Measurements from ENCODE around the gene DDX20.

The DDX20 gene

DNA sequence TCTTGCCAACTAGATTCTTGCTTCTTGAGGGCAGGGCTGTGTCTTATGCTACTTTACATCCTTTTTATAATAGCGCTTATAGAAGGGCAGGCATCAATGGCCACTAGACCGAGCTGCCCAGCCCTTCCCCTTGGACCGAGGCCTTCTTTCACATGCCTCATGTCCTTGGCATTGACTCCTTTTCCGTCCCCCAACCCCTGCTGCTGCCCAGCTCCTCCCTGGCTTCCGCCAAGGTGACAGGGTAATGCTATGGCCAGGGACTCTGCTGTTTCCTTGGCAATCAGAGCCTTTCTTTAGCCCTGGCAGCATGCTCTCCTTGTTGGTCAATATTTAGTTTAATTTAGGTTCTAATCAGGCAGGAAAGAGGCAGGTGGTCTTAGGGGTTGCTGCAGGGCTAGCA, 48.2 kb downstream of the DDX20 start:
- no peak for DNase-seq

GRCh38 chr1:111804776-111805175, 49.1 kb downstream of the DDX20 start:
- no peak for DNase-seq
- 85% methylated on average over 7 of the region's 11 CpGs for WGBS

More for the DNA sequence above, 48.2 kb downstream of the DDX20 start:
- Histone ChIP-seq H3K79me1 (replicated peaks; ENCODE audit: low read length, poor library complexity, severe bottlenecking) (no peaks in the 10 kb centered on the region), H3K9me3 (ENCODE audit: control insufficient read depth, low read length) (no peaks in the 10 kb centered on the region), H3K4me2 (ENCODE audit: low read length, poor library complexity, severe bottlenecking) (no peak overlapping the region), H2BK120ac (ENCODE audit: low read depth, low read length) (no peak overlapping the region), H2AK5ac (ENCODE audit: low read length, severe bottlenecking) (no peak overlapping the region), H4K8ac (ENCODE audit: low read length) (no peak overlapping the region), H3K9ac (ENCODE audit: low read length) (no peak overlapping the region), H2BK15ac (ENCODE audit: low read depth, poor library complexity, severe bottlenecking) (no peak overlapping the region), H3K36me3 (ENCODE audit: control insufficient read depth in 1 of 2, insufficient read depth in 2 of 2, low read depth in 1 of 2, low read length in 2 of 2) (no peaks in the 10 kb centered on the region), H3K27ac (ENCODE audit: low read length, poor library complexity, severe bottlenecking) (no peak overlapping the region), H4K91ac (ENCODE audit: low read length) (no peak overlapping the region), H2BK5ac (ENCODE audit: low read depth, low read length, poor library complexity, severe bottlenecking) (no peak overlapping the region), H3K14ac (ENCODE audit: low read length in 2 of 2) (no peak overlapping the region), H3K27me3 (ENCODE audit: control insufficient read depth in 1 of 2, insufficient read depth in 1 of 2, low read length in 2 of 2) (peaks cover 20 to 38% of the 10 kb centered on the region in 2 experiments), H2AFZ (ENCODE audit: low read depth, low read length) (no peak overlapping the region), H2BK12ac (ENCODE audit: low read length in 2 of 2) (no peak overlapping the region), H3K4ac (ENCODE audit: low read depth in 1 of 2, low read length in 2 of 2) (no peak overlapping the region), H3K4me3 (ENCODE audit: insufficient read depth in 1 of 2, low read depth in 1 of 2, low read length in 2 of 2) (no peak overlapping the region), H3K4me1 (ENCODE audit: control insufficient read depth, insufficient read depth, low read depth, low read length) (no peaks in the 10 kb centered on the region), H3K23ac (ENCODE audit: low read length in 2 of 2) (no peak overlapping the region), H3K18ac (ENCODE audit: low read depth in 1 of 2, low read length in 2 of 2) (no peak overlapping the region)
- WGBS: 85% methylated on average over 5 of the region's 5 CpGs

GRCh38 chr1:111805251-111805650, 49.5 kb downstream of the DDX20 start:
- Histone ChIP-seq H2BK120ac (ENCODE audit: low read depth, low read length) (no peak overlapping the region), H2AK5ac (ENCODE audit: low read length, severe bottlenecking) (no peak overlapping the region), H3K23ac (ENCODE audit: low read length in 2 of 2) (no peak overlapping the region), H4K8ac (ENCODE audit: low read length) (no peak overlapping the region), H3K4me3 (ENCODE audit: insufficient read depth in 1 of 2, low read depth in 1 of 2, low read length in 2 of 2) (no peak overlapping the region), H3K9me3 (ENCODE audit: control insufficient read depth, low read length) (no peaks in the 10 kb centered on the region), H3K4me2 (ENCODE audit: low read length, poor library complexity, severe bottlenecking) (no peak overlapping the region), H3K4ac (ENCODE audit: low read depth in 1 of 2, low read length in 2 of 2) (no peak overlapping the region), H2BK5ac (ENCODE audit: low read depth, low read length, poor library complexity, severe bottlenecking) (no peak overlapping the region), H3K79me1 (replicated peaks; ENCODE audit: low read length, poor library complexity, severe bottlenecking) (no peaks in the 10 kb centered on the region), H2BK12ac (ENCODE audit: low read length in 2 of 2) (no peak overlapping the region), H2AFZ (ENCODE audit: low read depth, low read length) (no peak overlapping the region), H3K36me3 (ENCODE audit: control insufficient read depth in 1 of 2, insufficient read depth in 2 of 2, low read depth in 1 of 2, low read length in 2 of 2) (no peaks in the 10 kb centered on the region), H3K27me3 (ENCODE audit: control insufficient read depth in 1 of 2, insufficient read depth in 1 of 2, low read length in 2 of 2) (peaks cover 20 to 43% of the 10 kb centered on the region in 2 experiments), H3K27ac (ENCODE audit: low read length, poor library complexity, severe bottlenecking) (no peak overlapping the region), H3K18ac (ENCODE audit: low read depth in 1 of 2, low read length in 2 of 2) (no peak overlapping the region), H2BK15ac (ENCODE audit: low read depth, poor library complexity, severe bottlenecking) (no peak overlapping the region), H3K14ac (ENCODE audit: low read length in 2 of 2) (no peak overlapping the region), H3K9ac (ENCODE audit: low read length) (no peak overlapping the region), H3K4me1 (ENCODE audit: control insufficient read depth, insufficient read depth, low read depth, low read length) (no peaks in the 10 kb centered on the region), H4K91ac (ENCODE audit: low read length) (no peak overlapping the region)
- no peak for DNase-seq
- WGBS: 74% methylated on average over 2 of the region's 2 CpGs

More at GRCh38 chr1:111804776-111805175, 49.1 kb downstream of the DDX20 start:
- Histone ChIP-seq H3K14ac (ENCODE audit: low read length in 2 of 2) (no peak overlapping the region), H3K79me1 (replicated peaks; ENCODE audit: low read length, poor library complexity, severe bottlenecking) (no peaks in the 10 kb centered on the region), H2AFZ (ENCODE audit: low read depth, low read length) (no peak overlapping the region), H3K9me3 (ENCODE audit: control insufficient read depth, low read length) (no peaks in the 10 kb centered on the region), H3K4me2 (ENCODE audit: low read length, poor library complexity, severe bottlenecking) (no peak overlapping the region), H3K9ac (ENCODE audit: low read length) (no peak overlapping the region), H3K18ac (ENCODE audit: low read depth in 1 of 2, low read length in 2 of 2) (no peak overlapping the region), H2BK12ac (ENCODE audit: low read length in 2 of 2) (no peak overlapping the region), H3K23ac (ENCODE audit: low read length in 2 of 2) (no peak overlapping the region), H3K27ac (ENCODE audit: low read length, poor library complexity, severe bottlenecking) (no peak overlapping the region), H3K4me3 (ENCODE audit: insufficient read depth in 1 of 2, low read depth in 1 of 2, low read length in 2 of 2) (no peak overlapping the region), H2AK5ac (ENCODE audit: low read length, severe bottlenecking) (no peak overlapping the region), H4K91ac (ENCODE audit: low read length) (no peak overlapping the region), H3K36me3 (ENCODE audit: control insufficient read depth in 1 of 2, insufficient read depth in 2 of 2, low read depth in 1 of 2, low read length in 2 of 2) (no peaks in the 10 kb centered on the region), H4K8ac (ENCODE audit: low read length) (no peak overlapping the region), H2BK120ac (ENCODE audit: low read depth, low read length) (no peak overlapping the region), H3K4ac (ENCODE audit: low read depth in 1 of 2, low read length in 2 of 2) (no peak overlapping the region), H3K27me3 (ENCODE audit: control insufficient read depth in 1 of 2, insufficient read depth in 1 of 2, low read length in 2 of 2) (peaks cover 20 to 39% of the 10 kb centered on the region in 2 experiments), H2BK15ac (ENCODE audit: low read depth, poor library complexity, severe bottlenecking) (no peak overlapping the region), H2BK5ac (ENCODE audit: low read depth, low read length, poor library complexity, severe bottlenecking) (no peak overlapping the region), H3K4me1 (ENCODE audit: control insufficient read depth, insufficient read depth, low read depth, low read length) (no peaks in the 10 kb centered on the region)

DNA sequence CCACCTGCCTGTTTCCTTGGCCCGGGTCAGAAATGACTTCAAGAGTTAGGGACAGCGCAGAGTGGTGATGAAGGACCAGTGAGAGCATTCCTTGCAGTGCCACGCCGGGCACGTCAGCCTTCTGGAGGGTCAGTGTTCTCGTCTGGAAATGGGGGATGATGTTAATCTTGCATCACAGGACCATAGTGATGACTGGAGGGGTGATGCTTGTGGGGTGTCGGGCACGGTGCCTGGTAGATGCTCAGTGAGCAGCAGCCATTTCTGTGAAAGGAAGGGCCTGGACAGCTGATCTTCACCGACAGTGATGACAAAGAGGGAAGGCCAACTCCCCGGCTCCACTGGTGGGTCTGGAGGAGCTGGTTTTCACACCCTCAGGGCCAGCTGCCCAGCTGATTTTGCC, 56.2 kb downstream of the DDX20 start:
- no peak overlapping the region for H3K18ac ChIP-seq (ENCODE audit: low read depth in 1 of 2, low read length in 2 of 2)
- peaks cover 7 to 24% of the 10 kb centered on the region in 2 experiments for H3K27me3 ChIP-seq (ENCODE audit: control insufficient read depth in 1 of 2, insufficient read depth in 1 of 2, low read length in 2 of 2)
- no peak overlapping the region for H3K23ac ChIP-seq (ENCODE audit: low read length in 2 of 2)
- H3K4ac ChIP-seq (ENCODE audit: low read depth in 1 of 2, low read length in 2 of 2): no peak overlapping the region
- H3K14ac ChIP-seq (ENCODE audit: low read length in 2 of 2): no peak overlapping the region
- H2BK120ac ChIP-seq (ENCODE audit: low read depth, low read length): no peak overlapping the region
- no peak for DNase-seq
- no peak overlapping the region for H2BK12ac ChIP-seq (ENCODE audit: low read length in 2 of 2)
- no peak overlapping the region for H4K8ac ChIP-seq (ENCODE audit: low read length)
- no peak overlapping the region for H3K4me2 ChIP-seq (ENCODE audit: low read length, poor library complexity, severe bottlenecking)
- H2AFZ ChIP-seq (ENCODE audit: low read depth, low read length): no peak overlapping the region
- no peaks in the 10 kb centered on the region for H3K9me3 ChIP-seq (ENCODE audit: control insufficient read depth, low read length)
- no peak overlapping the region for H3K27ac ChIP-seq (ENCODE audit: low read length, poor library complexity, severe bottlenecking)
- WGBS: 79% methylated on average over 10 of the region's 10 CpGs
- H3K36me3 ChIP-seq (ENCODE audit: control insufficient read depth in 1 of 2, insufficient read depth in 2 of 2, low read depth in 1 of 2, low read length in 2 of 2): no peaks in the 10 kb centered on the region
- no peaks in the 10 kb centered on the region for H3K79me1 ChIP-seq (replicated peaks; ENCODE audit: low read length, poor library complexity, severe bottlenecking)
- no peaks in the 10 kb centered on the region for H3K4me1 ChIP-seq (ENCODE audit: control insufficient read depth, insufficient read depth, low read depth, low read length)
- H3K4me3 ChIP-seq (ENCODE audit: insufficient read depth in 1 of 2, low read depth in 1 of 2, low read length in 2 of 2): no peak overlapping the region
- no peak overlapping the region for H2AK5ac ChIP-seq (ENCODE audit: low read length, severe bottlenecking)
- no peak overlapping the region for H4K91ac ChIP-seq (ENCODE audit: low read length)
- no peak overlapping the region for H3K9ac ChIP-seq (ENCODE audit: low read length)
- no peak overlapping the region for H2BK5ac ChIP-seq (ENCODE audit: low read depth, low read length, poor library complexity, severe bottlenecking)
- H2BK15ac ChIP-seq (ENCODE audit: low read depth, poor library complexity, severe bottlenecking): no peak overlapping the region
